GM18870 (cell line): ENCODE results near the gene WASHC3.

Source experiments
- ATAC-seq: cut with Tn5 transposase; IDR thresholded peaks from one replicate; pipeline ENCODE4 v1.9.1; 2021; ENCODE audit warnings: moderate library complexity; ENCODE audit not compliant: unreplicated experiment

Gene WASHC3

DNA sequence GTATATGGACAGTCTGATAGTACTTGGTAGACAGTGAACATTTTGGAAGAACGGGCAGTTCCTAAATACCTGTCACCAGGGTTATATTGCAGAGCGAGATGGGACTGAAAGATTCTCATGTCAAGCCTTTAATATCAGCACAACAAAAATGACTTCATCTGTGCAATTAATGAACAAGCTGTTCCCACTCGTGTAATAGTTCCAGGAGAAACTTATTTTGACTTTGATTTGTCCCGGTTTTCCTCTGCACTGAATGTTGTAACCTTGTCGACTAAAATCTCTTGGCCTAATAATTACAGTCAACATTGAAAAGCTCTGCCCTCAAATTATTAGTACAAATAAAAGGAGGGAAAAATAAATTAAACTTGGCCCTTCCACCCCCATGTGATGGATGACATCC is 79.5 kb downstream of the WASHC3 start:
- ATAC-seq: no peak

- ATAC-seq: no peak
Measured at GRCh38 chr12:101981868-101982267, 79.9 kb downstream of the WASHC3 start.

GRCh38 chr12:101968770-101969169 is 93.0 kb downstream of the WASHC3 start:
- no peak for ATAC-seq

DNA sequence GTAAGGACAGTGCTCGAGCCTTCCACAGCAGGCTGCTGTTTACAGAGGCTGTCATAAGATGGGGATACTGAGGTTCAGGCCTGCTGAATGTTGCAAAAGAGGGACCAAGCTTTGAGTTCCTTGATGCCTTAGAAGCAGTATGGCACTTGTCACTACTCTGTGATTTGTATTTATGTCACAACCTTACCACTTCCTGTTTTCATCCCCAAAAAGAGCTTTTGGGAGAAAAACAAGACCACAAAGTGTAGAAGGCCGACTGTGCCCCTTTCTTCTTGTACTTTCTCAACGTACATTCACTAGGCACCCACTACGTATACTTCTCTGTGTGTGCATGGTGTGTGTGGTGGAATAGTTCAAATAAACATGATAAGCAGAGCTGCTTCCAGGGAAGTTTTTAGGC is 94.3 kb downstream of the WASHC3 start:
- ATAC-seq: no peak

- no peak for ATAC-seq
Measured at GRCh38 chr12:101966496-101966895, 95.3 kb downstream of the WASHC3 start.

GRCh38 chr12:101963697-101964096 is 98.1 kb downstream of the WASHC3 start:
- no peak for ATAC-seq
